CD8-positive, alpha-beta memory T cell (primary cell): Measurements from ENCODE around the gene TPD52L3. TPM values are rescaled to one million over a fixed set of nuclear protein-coding genes. Genes with fewer than 3 reads are reported as not detected.

Experiments
- CTCF ChIA-PET: fragments of 350-600 bp; sonication (Branson Sonifier 250); formaldehyde crosslinking; loops from one replicate; lab custom pipeline; 2021; ENCODE audit warnings: antibody characterized with exemption; lab: Charles Lee
- POLR2A ChIA-PET: fragments of 350-600 bp; sonication (Branson Sonifier 250); formaldehyde crosslinking; loops from one replicate; lab custom pipeline; 2021; ENCODE audit warnings: antibody characterized with exemption; lab: Charles Lee
- DNase-seq, 5 donors: peaks; one replicate each; pipeline versions ENCODE4 v3.0.0 to v3.0.0-alpha.2; 2020 to 2022; ENCODE audit warnings: mixed read lengths in 1 of 5
- H3K27ac ChIP-seq: one replicate; pipeline ENCODE4 v1.7.0; 2013; ENCODE audit warnings: low read depth, mild to moderate bottlenecking, low read length, moderate library complexity
- H3K27me3 ChIP-seq: 2 replicates; pipeline ENCODE4 v1.7.0; 2013; ENCODE audit warnings: low read length, mild to moderate bottlenecking; ENCODE audit not compliant: insufficient read depth, poor library complexity, severe bottlenecking
- H3K36me3 ChIP-seq: 2 replicates; pipeline ENCODE4 v1.7.0; 2013; ENCODE audit warnings: mild to moderate bottlenecking, low read length, moderate library complexity; ENCODE audit not compliant: insufficient read depth
- H3K4me1 ChIP-seq: 2 replicates; pipeline ENCODE4 v1.7.0; 2013; ENCODE audit warnings: mild to moderate bottlenecking, low read length, moderate library complexity; ENCODE audit not compliant: insufficient read depth
- H3K4me3 ChIP-seq: 2 replicates; pipeline ENCODE4 v1.7.0; 2013; ENCODE audit warnings: mild to moderate bottlenecking, low read length
- H3K9me3 ChIP-seq: 2 replicates; pipeline ENCODE4 v1.7.0; 2013; ENCODE audit warnings: mild to moderate bottlenecking, low read length
- H3K27ac Mint-ChIP-seq, 8 donors: one replicate each; pipeline ENCODE4 v1.8.0; 2020 to 2021; ENCODE audit warnings: mixed read lengths in 8 of 8, mild to moderate bottlenecking in 6 of 8, inconsistent platforms in 3 of 8, moderate library complexity in 3 of 8
- H3K27me3 Mint-ChIP-seq, 2 donors: one replicate each; pipeline ENCODE4 v1.8.0; 2020 to 2021; ENCODE audit warnings: mixed read lengths in 2 of 2, mild to moderate bottlenecking in 1 of 2, moderate library complexity in 1 of 2
- H3K36me3 Mint-ChIP-seq, 3 donors: one replicate each; pipeline ENCODE4 v1.8.0; 2020 to 2021; ENCODE audit warnings: mixed read lengths in 3 of 3, inconsistent platforms in 1 of 3, mild to moderate bottlenecking in 1 of 3
- H3K4me1 Mint-ChIP-seq, 3 donors: one replicate each; pipeline ENCODE4 v1.8.0; 2020 to 2021; ENCODE audit warnings: mixed read lengths in 3 of 3, inconsistent platforms in 1 of 3, mild to moderate bottlenecking in 1 of 3
- H3K4me3 Mint-ChIP-seq, 7 donors: one replicate each; pipeline ENCODE4 v1.8.0; 2020 to 2021; ENCODE audit warnings: mixed read lengths in 7 of 7, mild to moderate bottlenecking in 6 of 7, moderate library complexity in 4 of 7, inconsistent platforms in 2 of 7
- H3K9me3 Mint-ChIP-seq, 5 donors: one replicate each; pipeline ENCODE4 v1.8.0; 2020 to 2022; ENCODE audit warnings: mixed read lengths in 5 of 5, mild to moderate bottlenecking in 3 of 5, moderate library complexity in 2 of 5, inconsistent platforms in 1 of 5
- polyA plus RNA-seq: library from polyadenylated mRNA; unstranded; fragments of 300-500 nt; fragmentation: Illumina TruSeq; gene quantifications from one replicate; pipeline ENCODE4 v1.2.3, GENCODE V29; 2021
- total RNA-seq, 2 experiments: library from RNA; stranded (reverse); gene quantifications; one replicate each; pipeline ENCODE4 v1.2.3, GENCODE V29; 2021

Gene TPD52L3
- total RNA-seq (not detected), polyA plus RNA-seq (not detected)

DNA sequence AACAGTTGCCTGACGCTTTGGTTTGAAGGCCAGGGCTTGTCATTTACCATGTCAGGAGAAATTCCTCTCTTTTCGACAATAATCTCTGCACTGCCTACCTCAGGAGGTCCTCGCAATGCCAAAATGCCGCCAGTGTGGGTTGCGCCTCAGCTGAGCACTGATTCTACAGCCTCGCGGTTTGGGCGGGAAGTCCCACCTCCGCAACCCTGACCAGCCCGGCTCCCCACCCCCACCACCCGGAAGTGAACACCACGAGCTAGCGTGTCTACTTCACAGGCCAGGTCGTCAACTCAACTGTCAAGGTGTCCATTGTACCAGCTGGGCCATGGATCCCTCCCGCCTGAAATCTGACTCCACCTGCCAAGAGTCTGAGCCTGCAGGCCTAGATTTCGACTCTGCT, at the start of gene TPD52L3:
Gene TPD52L3, plus strand, starts transcription at position 273 of the 400 bp plus-strand sequence. CDS start 221 bp downstream, outside the sequence.
- ChIA-PET POLR2A (no interaction called here), CTCF (no interaction called here)
- Mint-ChIP-seq H3K9me3 (peaks cover 0 to 9% (median 4%) of the 10 kb centered on the region in 5 donors), H3K27me3 (peaks cover 10 to 47% of the 10 kb centered on the region in 2 donors), H3K4me1 (no peaks in the 10 kb centered on the region), H3K27ac (peak within 1 kb of the TSS in 1 of 8 donors; percentile 34), H3K4me3 (no peak within 1 kb of the TSS), H3K36me3 (peaks cover 0 to 4% (median 4%) of the 10 kb centered on the region in 3 donors)
- Histone ChIP-seq H3K4me1 (no peaks in the 10 kb centered on the region), H3K9me3 (no peaks in the 10 kb centered on the region), H3K4me3 (no peak within 1 kb of the TSS), H3K27ac (no peak within 1 kb of the TSS), H3K27me3 (no peaks in the 10 kb centered on the region), H3K36me3 (no peaks in the 10 kb centered on the region)
- DNase-seq, result no peak

DNA sequence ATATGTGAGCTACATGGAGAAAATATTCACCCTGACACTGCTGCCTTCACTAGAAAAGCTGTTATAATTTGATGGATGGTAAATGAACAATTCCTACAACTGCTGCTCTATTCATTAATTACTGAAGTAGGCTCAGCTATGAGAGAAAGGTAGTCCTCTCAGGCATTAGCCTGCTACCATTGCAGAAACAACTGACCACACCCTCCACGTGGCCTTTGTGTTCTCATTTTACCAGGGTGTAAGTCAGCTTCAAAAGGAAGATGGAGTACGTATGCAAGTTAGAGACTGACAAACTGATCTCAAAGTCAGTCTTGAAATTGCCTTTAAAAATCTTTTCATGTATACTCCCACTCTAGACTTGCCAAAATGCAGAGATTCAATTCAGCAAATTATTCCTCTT, 26.3 kb upstream of the TPD52L3 start:
- Histone ChIP-seq H3K4me1 (no peaks in the 10 kb centered on the region), H3K36me3 (no peaks in the 10 kb centered on the region), H3K27ac (no peak overlapping the region), H3K27me3 (peaks cover 2% of the 10 kb centered on the region), H3K4me3 (no peak overlapping the region), H3K9me3 (no peaks in the 10 kb centered on the region)
- no peak overlapping the region for H3K4me3 Mint-ChIP-seq
- DNase-seq, result no peak
- CTCF ChIA-PET, result no interaction called here
- H3K27me3 Mint-ChIP-seq, result peaks cover 9 to 18% of the 10 kb centered on the region in 2 donors
- no peak overlapping the region for H3K27ac Mint-ChIP-seq
- no peaks in the 10 kb centered on the region for H3K4me1 Mint-ChIP-seq
- POLR2A ChIA-PET, result no interaction called here
- H3K9me3 Mint-ChIP-seq, result peaks cover 0 to 7% (median 0%) of the 10 kb centered on the region in 5 donors
- H3K36me3 Mint-ChIP-seq, result no peaks in the 10 kb centered on the region

DNA sequence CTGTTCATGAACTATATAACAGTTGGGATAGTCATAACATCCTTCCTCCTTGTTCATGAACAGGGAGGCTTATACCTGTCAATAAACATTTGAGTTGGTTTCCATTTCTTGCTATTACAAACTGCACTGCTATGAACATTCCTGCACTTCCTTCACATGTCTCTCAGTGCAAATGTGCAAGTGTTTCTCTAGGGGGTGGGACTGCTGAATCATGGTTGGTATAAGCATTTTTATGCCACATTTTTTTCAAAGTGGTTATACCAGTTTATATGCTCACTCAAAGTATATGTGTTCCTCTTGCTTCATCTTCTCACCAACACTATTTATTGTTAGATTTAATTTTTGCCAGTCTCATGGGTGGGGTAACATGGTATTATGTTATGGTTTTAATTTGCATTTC, 25.8 kb upstream of the TPD52L3 start:
- H3K4me3 Mint-ChIP-seq, result no peak overlapping the region
- peaks cover 9 to 19% of the 10 kb centered on the region in 2 donors for H3K27me3 Mint-ChIP-seq
- Histone ChIP-seq H3K4me3 (no peak overlapping the region), H3K27me3 (peaks cover 3% of the 10 kb centered on the region), H3K9me3 (no peaks in the 10 kb centered on the region), H3K4me1 (no peaks in the 10 kb centered on the region), H3K27ac (no peak overlapping the region), H3K36me3 (no peaks in the 10 kb centered on the region)
- POLR2A ChIA-PET, result no interaction called here
- H3K36me3 Mint-ChIP-seq, result no peaks in the 10 kb centered on the region
- H3K4me1 Mint-ChIP-seq, result no peaks in the 10 kb centered on the region
- DNase-seq, result no peak
- H3K9me3 Mint-ChIP-seq, result peaks cover 0 to 7% (median 0%) of the 10 kb centered on the region in 5 donors
- CTCF ChIA-PET, result no interaction called here
- no peak overlapping the region for H3K27ac Mint-ChIP-seq

DNA sequence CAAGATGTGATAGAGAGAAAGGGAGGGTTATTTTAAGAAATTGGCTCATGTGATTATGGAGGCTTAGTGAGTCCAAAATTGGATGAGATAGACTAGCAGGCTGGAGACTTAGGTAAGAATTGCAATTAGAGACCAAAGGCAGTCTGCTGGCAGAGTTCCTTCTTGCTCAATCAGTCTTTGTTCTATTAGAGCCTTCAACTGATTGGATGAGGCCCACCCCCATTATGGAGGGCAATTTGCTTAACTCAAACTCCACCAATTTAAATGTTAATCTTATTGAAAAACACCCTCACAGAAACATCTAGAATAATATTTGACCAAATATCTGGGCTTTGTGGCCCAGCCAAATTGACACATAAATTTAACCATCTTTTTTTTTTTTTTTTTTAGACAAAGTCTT, 23.9 kb upstream of the TPD52L3 start:
- Mint-ChIP-seq H3K9me3 (peaks cover 0 to 4% (median 0%) of the 10 kb centered on the region in 5 donors), H3K4me3 (no peak overlapping the region), H3K4me1 (no peaks in the 10 kb centered on the region), H3K27me3 (peaks cover 9 to 19% of the 10 kb centered on the region in 2 donors), H3K27ac (no peak overlapping the region), H3K36me3 (no peaks in the 10 kb centered on the region)
- Histone ChIP-seq H3K4me3 (no peak overlapping the region), H3K27me3 (peaks cover 3% of the 10 kb centered on the region), H3K4me1 (no peaks in the 10 kb centered on the region), H3K27ac (no peak overlapping the region), H3K9me3 (no peaks in the 10 kb centered on the region), H3K36me3 (no peaks in the 10 kb centered on the region)
- DNase-seq, result no peak
- CTCF ChIA-PET, result no interaction called here
- POLR2A ChIA-PET, result no interaction called here

DNA sequence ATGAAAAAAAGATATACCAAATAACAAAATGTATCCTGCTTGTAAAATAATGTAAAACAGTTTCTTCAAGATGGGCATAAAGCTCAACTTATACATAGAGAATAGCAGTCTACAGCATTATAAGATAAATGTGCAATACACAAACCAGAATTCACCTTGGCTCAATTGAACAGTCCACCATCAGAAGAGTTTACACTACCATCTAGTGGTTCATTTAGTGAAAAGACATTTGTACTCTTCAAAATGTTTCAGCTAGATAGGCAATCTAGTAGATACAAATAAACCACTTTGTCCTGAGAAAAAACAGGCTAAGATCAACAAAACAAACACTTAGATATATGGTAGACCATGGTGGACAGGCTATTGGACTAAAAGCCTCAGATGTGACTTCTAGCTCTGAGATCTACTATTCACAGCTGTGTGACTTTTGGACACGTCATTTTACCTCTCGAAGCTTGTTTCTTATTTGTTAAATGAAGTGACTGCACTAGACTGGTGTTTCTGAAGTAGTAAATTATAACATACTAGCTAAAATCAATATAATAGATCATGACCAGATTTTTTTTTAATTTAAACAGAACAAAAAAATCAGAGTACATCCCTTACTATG, 22.1 kb upstream of the TPD52L3 start:
- Mint-ChIP-seq H3K27ac (no peak overlapping the region), H3K27me3 (peaks cover 9 to 19% of the 10 kb centered on the region in 2 donors), H3K4me3 (no peak overlapping the region), H3K9me3 (no peaks in the 10 kb centered on the region), H3K36me3 (no peaks in the 10 kb centered on the region), H3K4me1 (no peaks in the 10 kb centered on the region)
- peak in 1 of 5 donors; percentile 5 for DNase-seq
- Histone ChIP-seq H3K27ac (no peak overlapping the region), H3K4me1 (no peaks in the 10 kb centered on the region), H3K27me3 (peaks cover 3% of the 10 kb centered on the region), H3K9me3 (no peaks in the 10 kb centered on the region), H3K36me3 (no peaks in the 10 kb centered on the region), H3K4me3 (no peak overlapping the region)
- POLR2A ChIA-PET, result interaction anchor here (0.6 kb wide), 1 partner anchor 328 kb away, joined by 3 read pairs; no protein-coding TSS in a partner anchor
- CTCF ChIA-PET, result interaction anchor here (0.6 to 3.1 kb wide), 5 partner anchors 111 to 420 kb away, joined by 3 to 23 read pairs (median 4); no protein-coding TSS in a partner anchor

DNA sequence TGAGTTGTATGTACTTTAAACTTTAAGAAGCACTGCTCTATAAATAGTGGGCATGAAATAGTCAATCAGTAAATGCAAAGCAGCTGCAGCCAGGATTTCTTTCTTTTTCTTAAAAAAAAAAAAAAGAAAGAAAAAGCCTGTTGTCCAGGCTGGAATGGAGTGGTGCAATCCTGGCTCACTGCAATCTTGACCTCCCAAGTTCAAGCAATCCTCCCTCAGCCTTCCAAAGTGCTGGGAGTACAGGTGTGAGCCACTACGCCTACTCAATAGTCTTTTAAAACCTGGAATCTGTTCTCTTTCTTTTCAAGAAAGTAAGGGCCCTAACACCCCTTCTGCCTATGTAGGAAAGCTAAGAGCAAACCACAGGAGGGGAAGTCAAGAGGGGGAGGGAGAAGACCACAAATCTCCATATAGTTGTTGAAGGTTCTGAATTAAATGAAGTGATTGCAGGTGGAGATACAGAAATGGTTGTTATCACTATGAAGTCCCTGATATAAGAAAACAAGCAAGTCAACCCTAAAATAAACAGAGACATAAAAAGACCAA, 20.6 kb upstream of the TPD52L3 start:
- Mint-ChIP-seq H3K4me3 (no peak overlapping the region), H3K36me3 (no peaks in the 10 kb centered on the region), H3K27ac (peak overlapping the region in 1 of 8 donors; percentile 14), H3K4me1 (no peaks in the 10 kb centered on the region), H3K9me3 (no peaks in the 10 kb centered on the region), H3K27me3 (peaks cover 9 to 21% of the 10 kb centered on the region in 2 donors)
- CTCF ChIA-PET, result interaction anchor here (3.1 kb wide), 1 partner anchor 253 kb away, joined by 23 read pairs; no protein-coding TSS in a partner anchor
- POLR2A ChIA-PET, result no interaction called here
- Histone ChIP-seq H3K36me3 (no peaks in the 10 kb centered on the region), H3K4me3 (no peak overlapping the region), H3K27ac (no peak overlapping the region), H3K9me3 (no peaks in the 10 kb centered on the region), H3K4me1 (no peaks in the 10 kb centered on the region), H3K27me3 (peaks cover 3% of the 10 kb centered on the region)
- DNase-seq, result no peak

DNA sequence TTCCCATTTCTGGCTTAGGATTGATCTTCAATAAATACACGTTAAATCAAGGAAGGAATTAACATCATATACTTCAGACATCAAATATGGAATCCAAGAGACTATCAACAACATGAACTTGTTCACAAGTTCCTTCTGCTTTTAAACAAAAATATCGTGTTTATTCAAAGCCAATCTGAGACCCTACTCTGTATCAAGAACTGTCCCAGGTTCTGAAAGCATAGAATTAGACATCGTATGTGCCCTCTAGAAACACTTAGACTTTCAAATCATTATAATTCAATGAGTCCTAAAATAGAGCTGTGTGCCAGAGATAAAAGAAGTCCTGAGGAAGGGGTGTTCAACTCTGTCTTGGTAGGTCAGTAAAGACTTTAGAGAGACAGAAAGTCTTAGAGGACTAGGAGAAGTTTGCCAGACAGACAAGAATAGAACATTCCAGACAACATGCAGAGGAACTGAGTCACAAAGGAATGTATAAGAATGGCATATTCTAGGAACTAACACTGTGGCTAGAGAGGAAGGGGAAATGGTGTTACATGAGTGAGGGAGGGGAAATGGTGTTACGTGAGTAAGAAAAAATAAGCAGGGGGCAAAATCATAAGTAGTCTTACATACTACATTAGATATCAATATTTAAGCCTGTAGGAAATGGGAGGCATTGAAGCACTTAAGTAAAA, 2.9 kb downstream of the TPD52L3 start:
- Histone ChIP-seq H3K27ac (no peak overlapping the region), H3K36me3 (no peaks in the 10 kb centered on the region), H3K4me1 (no peaks in the 10 kb centered on the region), H3K9me3 (no peaks in the 10 kb centered on the region), H3K4me3 (no peak overlapping the region), H3K27me3 (no peaks in the 10 kb centered on the region)
- no peak for DNase-seq
- ChIA-PET POLR2A (no interaction called here), CTCF (no interaction called here)
- H3K27me3 Mint-ChIP-seq, result peaks cover 12 to 57% of the 10 kb centered on the region in 2 donors
- no peak overlapping the region for H3K27ac Mint-ChIP-seq
- peaks cover 10 to 28% (median 20%) of the 10 kb centered on the region in 5 donors for H3K9me3 Mint-ChIP-seq
- H3K4me3 Mint-ChIP-seq, result no peak overlapping the region
- no peaks in the 10 kb centered on the region for H3K4me1 Mint-ChIP-seq
- peaks cover 0 to 11% (median 4%) of the 10 kb centered on the region in 3 donors for H3K36me3 Mint-ChIP-seq

DNA sequence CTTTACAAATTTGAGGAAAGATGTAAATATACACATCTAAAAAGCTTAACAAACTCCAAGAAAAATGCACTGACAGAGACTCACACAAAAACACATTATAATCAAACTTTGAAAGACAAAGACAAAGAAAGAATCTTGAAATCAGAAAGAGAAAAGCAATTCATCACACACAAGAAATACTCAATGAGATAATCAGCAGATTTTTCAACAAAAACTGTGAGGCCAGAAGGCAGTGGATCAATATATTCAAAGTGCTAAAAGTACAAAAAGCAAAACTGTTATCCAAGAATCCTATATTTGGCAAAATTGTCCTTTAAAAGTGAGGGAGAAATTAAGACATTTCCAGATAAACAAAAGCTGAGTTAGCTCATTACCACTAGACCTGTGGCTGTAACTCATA, 6.1 kb downstream of the TPD52L3 start:
- Histone ChIP-seq H3K27me3 (no peaks in the 10 kb centered on the region), H3K4me3 (no peak overlapping the region), H3K9me3 (no peaks in the 10 kb centered on the region), H3K36me3 (no peaks in the 10 kb centered on the region), H3K4me1 (no peaks in the 10 kb centered on the region), H3K27ac (no peak overlapping the region)
- Mint-ChIP-seq H3K36me3 (peaks cover 0 to 11% (median 4%) of the 10 kb centered on the region in 3 donors), H3K27me3 (peaks cover 16 to 59% of the 10 kb centered on the region in 2 donors), H3K9me3 (peaks cover 10 to 28% (median 25%) of the 10 kb centered on the region in 5 donors), H3K4me1 (no peaks in the 10 kb centered on the region), H3K27ac (no peak overlapping the region), H3K4me3 (no peak overlapping the region)
- no peak for DNase-seq
- ChIA-PET POLR2A (no interaction called here), CTCF (no interaction called here)
